ENCODE results near the gene CDH20. TPM values are rescaled to one million over a fixed set of nuclear protein-coding genes. Genes with fewer than 3 reads are reported as not detected.

The CDH20 gene
- total RNA-seq, 1 experiment from 2014 or later: not detected

DNA sequence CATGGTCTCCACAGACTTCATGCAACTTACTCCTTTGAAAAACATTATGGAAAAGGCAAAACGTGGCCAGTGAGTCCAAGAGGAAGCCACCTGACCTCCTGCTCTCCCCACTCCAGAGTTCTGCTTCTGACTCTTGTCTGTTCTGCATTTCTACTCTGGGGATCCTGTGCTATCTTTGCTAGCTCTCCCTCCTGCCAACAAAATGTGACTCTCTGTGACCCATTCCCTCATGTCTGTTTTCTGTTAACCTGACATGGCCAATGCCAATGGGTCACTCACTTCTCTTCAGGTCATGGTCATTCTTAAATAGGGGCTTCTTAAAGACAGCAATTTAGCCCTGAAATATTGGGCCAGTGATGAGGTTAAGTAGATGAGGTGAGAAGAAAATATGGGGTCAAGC lies 210.3 kb downstream of the CDH20 start:
- TF ChIP-seq EZH2 (IDR thresholded peaks at IDR 0.05; ENCODE audit: low read length, unreplicated experiment) (no peak), EZH2phosphoT487 (IDR thresholded peaks at IDR 0.05; ENCODE audit: borderline replicate concordance, low read length) (no peak), CTCF (conservative IDR thresholded peaks at IDR 0.05; ENCODE audit: low read depth, low read length) (no peak)
- Histone ChIP-seq H2AFZ (ENCODE audit: low read length) (no peak overlapping the region), H3F3A (ENCODE audit: low read length, unreplicated experiment) (no peaks in the 10 kb centered on the region), H4K20me1 (ENCODE audit: low read length) (no peaks in the 10 kb centered on the region), H3K4me2 (ENCODE audit: low read length) (no peak overlapping the region), H3K36me3 (ENCODE audit: low read depth, low read length) (no peaks in the 10 kb centered on the region), H3K79me2 (ENCODE audit: low read length) (no peaks in the 10 kb centered on the region), H3K9me3 (ENCODE audit: low read length) (no peaks in the 10 kb centered on the region), H3K4me3 (ENCODE audit: low read length) (no peak overlapping the region), H3K9ac (ENCODE audit: low read length) (no peak overlapping the region), H3K27me3 (ENCODE audit: low read length) (peaks cover 51% of the 10 kb centered on the region), H3K4me1 (ENCODE audit: insufficient read depth, low read length) (no peaks in the 10 kb centered on the region), H3K9me2 (replicated peaks; ENCODE audit: low read length) (no peaks in the 10 kb centered on the region), H3K27ac (ENCODE audit: low read length) (no peak overlapping the region)
- ATAC-seq: no peak
- ChIA-PET CTCF (no interaction called here), POLR2A (ENCODE audit: unreplicated experiment) (no interaction called here)
- intact Hi-C loops (cut with micrococcal nuclease): no loop called here
- DNase-seq: no peak
- BruUV-seq (replicated peaks): no TSS peak

- no peak for ATAC-seq
- no peak overlapping the region for H3K4me3 ChIP-seq (ENCODE audit: low read length)
- no peaks in the 10 kb centered on the region for H3K79me2 ChIP-seq (ENCODE audit: low read length)
- no peaks in the 10 kb centered on the region for H3K9me3 ChIP-seq (ENCODE audit: low read length)
- H3K36me3 ChIP-seq (ENCODE audit: low read depth, low read length): no peaks in the 10 kb centered on the region
- CTCF ChIA-PET: no interaction called here
- no peak overlapping the region for H3K4me2 ChIP-seq (ENCODE audit: low read length)
- H3K27me3 ChIP-seq (ENCODE audit: low read length): peaks cover 47% of the 10 kb centered on the region
- TF ChIP-seq EZH2phosphoT487 (IDR thresholded peaks at IDR 0.05; ENCODE audit: borderline replicate concordance, low read length) (no peak), EZH2 (IDR thresholded peaks at IDR 0.05; ENCODE audit: low read length, unreplicated experiment) (no peak), CTCF (conservative IDR thresholded peaks at IDR 0.05; ENCODE audit: low read depth, low read length) (no peak)
- no peaks in the 10 kb centered on the region for H3F3A ChIP-seq (ENCODE audit: low read length, unreplicated experiment)
- H3K9me2 ChIP-seq (replicated peaks; ENCODE audit: low read length): no peaks in the 10 kb centered on the region
- DNase-seq: no peak
- H4K20me1 ChIP-seq (ENCODE audit: low read length): no peaks in the 10 kb centered on the region
- POLR2A ChIA-PET (ENCODE audit: unreplicated experiment): no interaction called here
- no peak overlapping the region for H2AFZ ChIP-seq (ENCODE audit: low read length)
- BruUV-seq (replicated peaks): no TSS peak
- H3K27ac ChIP-seq (ENCODE audit: low read length): no peak overlapping the region
- intact Hi-C loops (cut with micrococcal nuclease): no loop called here
- no peaks in the 10 kb centered on the region for H3K4me1 ChIP-seq (ENCODE audit: insufficient read depth, low read length)
- H3K9ac ChIP-seq (ENCODE audit: low read length): no peak overlapping the region
Measured at GRCh38 chr18:61544178-61544577, 210.9 kb downstream of the CDH20 start.

GRCh38 chr18:61545281-61546245 lies 212.3 kb downstream of the CDH20 start:
- no TSS peak for BruUV-seq (replicated peaks)
- Histone ChIP-seq H4K20me1 (ENCODE audit: low read length) (no peaks in the 10 kb centered on the region), H3K9me3 (ENCODE audit: low read length) (no peaks in the 10 kb centered on the region), H3K79me2 (ENCODE audit: low read length) (no peaks in the 10 kb centered on the region), H3K27me3 (ENCODE audit: low read length) (peaks cover 38% of the 10 kb centered on the region), H3K36me3 (ENCODE audit: low read depth, low read length) (no peaks in the 10 kb centered on the region), H3F3A (ENCODE audit: low read length, unreplicated experiment) (no peaks in the 10 kb centered on the region), H3K4me3 (ENCODE audit: low read length) (no peak overlapping the region), H3K4me2 (ENCODE audit: low read length) (no peak overlapping the region), H2AFZ (ENCODE audit: low read length) (no peak overlapping the region), H3K4me1 (ENCODE audit: insufficient read depth, low read length) (no peaks in the 10 kb centered on the region), H3K9me2 (replicated peaks; ENCODE audit: low read length) (no peaks in the 10 kb centered on the region), H3K27ac (ENCODE audit: low read length) (no peak overlapping the region), H3K9ac (ENCODE audit: low read length) (no peak overlapping the region)
- no peak for DNase-seq
- CTCF ChIA-PET: no interaction called here
- POLR2A ChIA-PET (ENCODE audit: unreplicated experiment): no interaction called here
- no peak for TF ChIP-seq EZH2 (IDR thresholded peaks at IDR 0.05; ENCODE audit: low read length, unreplicated experiment)
- TF ChIP-seq EZH2phosphoT487 (IDR thresholded peaks at IDR 0.05; ENCODE audit: borderline replicate concordance, low read length): no peak
- TF ChIP-seq CTCF (conservative IDR thresholded peaks at IDR 0.05; ENCODE audit: low read depth, low read length): no peak
- intact Hi-C loops (cut with micrococcal nuclease): no loop called here
- ATAC-seq: no peak
